ENCODE results near the gene TLX3. TPM values are rescaled to one million over a fixed set of nuclear protein-coding genes. Genes with fewer than 3 reads are reported as not detected.

Gene TLX3
- total RNA-seq, 2 experiments from 2014 or later: not detected

- no peaks in the 10 kb centered on the region for H3K36me3 Mint-ChIP-seq
- H3K9me3 Mint-ChIP-seq (ENCODE audit: low read depth): no peaks in the 10 kb centered on the region
- H3K4me3 Mint-ChIP-seq: no peak overlapping the region
- CTCF ChIA-PET: interaction anchor here (1.4 kb wide), 1 partner anchor 116 kb away, joined by 7 read pairs; no protein-coding TSS in a partner anchor
- no peak overlapping the region for H3K27ac Mint-ChIP-seq
- ATAC-seq: no peak
- no peak for DNase-seq
- H3K4me1 Mint-ChIP-seq: no peaks in the 10 kb centered on the region
- peaks cover 81% of the 10 kb centered on the region for H3K27me3 Mint-ChIP-seq
Observed at GRCh38 chr5:171322527-171322926, 13.5 kb downstream of the TLX3 start.

- ATAC-seq (no peak), DNase-seq (no peak)
- Mint-ChIP-seq H3K4me3 (no peak overlapping the region), H3K27ac (no peak overlapping the region), H3K36me3 (no peaks in the 10 kb centered on the region), H3K9me3 (ENCODE audit: low read depth) (no peaks in the 10 kb centered on the region), H3K27me3 (peaks cover 81% of the 10 kb centered on the region), H3K4me1 (no peaks in the 10 kb centered on the region)
- CTCF ChIA-PET: interaction anchor here (1.4 kb wide), 1 partner anchor 116 kb away, joined by 7 read pairs; no protein-coding TSS in a partner anchor
Observed at GRCh38 chr5:171323007-171323406, 14.0 kb downstream of the TLX3 start.

- no peaks in the 10 kb centered on the region for H3K9me3 Mint-ChIP-seq (ENCODE audit: low read depth)
- CTCF ChIA-PET: interaction anchor here (0.9 to 1.4 kb wide), 3 partner anchors 11 to 117 kb away, joined by 3 to 7 read pairs (median 4); no protein-coding TSS in a partner anchor
- no peak overlapping the region for H3K4me3 Mint-ChIP-seq
- peaks cover 76% of the 10 kb centered on the region for H3K27me3 Mint-ChIP-seq
- no peaks in the 10 kb centered on the region for H3K4me1 Mint-ChIP-seq
- H3K36me3 Mint-ChIP-seq: no peaks in the 10 kb centered on the region
- ATAC-seq (no peak), DNase-seq (no peak)
- no peak overlapping the region for H3K27ac Mint-ChIP-seq
Observed at GRCh38 chr5:171323806-171324632, 15.0 kb downstream of the TLX3 start.

GRCh38 chr5:171330021-171330420 is 21.0 kb downstream of the TLX3 start:
- Mint-ChIP-seq H3K9me3 (ENCODE audit: low read depth) (no peaks in the 10 kb centered on the region), H3K4me1 (no peaks in the 10 kb centered on the region), H3K4me3 (no peak overlapping the region), H3K27me3 (peaks cover 46% of the 10 kb centered on the region), H3K36me3 (no peaks in the 10 kb centered on the region), H3K27ac (no peak overlapping the region)
- no peak for DNase-seq
- CTCF ChIA-PET: interaction anchor here (1.3 kb wide), 1 partner anchor 122 kb away, joined by 3 read pairs; no protein-coding TSS in a partner anchor
- no peak for ATAC-seq

GRCh38 chr5:171335616-171336015 is 26.6 kb downstream of the TLX3 start:
- H3K4me1 Mint-ChIP-seq: peaks cover 8% of the 10 kb centered on the region
- peaks cover 48% of the 10 kb centered on the region for H3K27me3 Mint-ChIP-seq
- H3K4me3 Mint-ChIP-seq: no peak overlapping the region
- no peak for DNase-seq
- no peak overlapping the region for H3K27ac Mint-ChIP-seq
- H3K9me3 Mint-ChIP-seq (ENCODE audit: low read depth): no peaks in the 10 kb centered on the region
- CTCF ChIA-PET: interaction anchor here (2.0 to 8.3 kb wide), 2 partner anchors 127 to 130 kb away, joined by 5 to 89 read pairs; no protein-coding TSS in a partner anchor
- H3K36me3 Mint-ChIP-seq: no peaks in the 10 kb centered on the region
- ATAC-seq: no peak

- Mint-ChIP-seq H3K4me3 (peak overlapping the region; percentile 45), H3K27ac (no peak overlapping the region), H3K4me1 (peaks cover 8% of the 10 kb centered on the region), H3K36me3 (no peaks in the 10 kb centered on the region), H3K27me3 (peaks cover 50% of the 10 kb centered on the region), H3K9me3 (ENCODE audit: low read depth) (no peaks in the 10 kb centered on the region)
- CTCF ChIA-PET: interaction anchor here (8.3 kb wide), 1 partner anchor 131 kb away, joined by 89 read pairs; no protein-coding TSS in a partner anchor
- DNase-seq (peak; percentile 53), ATAC-seq (peak; percentile 51)
Observed at GRCh38 chr5:171336521-171337209, 27.6 kb downstream of the TLX3 start.

GRCh38 chr5:171337210-171337569 is 28.1 kb downstream of the TLX3 start:
- Mint-ChIP-seq H3K27ac (no peak overlapping the region), H3K36me3 (no peaks in the 10 kb centered on the region), H3K9me3 (ENCODE audit: low read depth) (no peaks in the 10 kb centered on the region), H3K4me3 (peak overlapping the region; percentile 45), H3K27me3 (peaks cover 51% of the 10 kb centered on the region), H3K4me1 (peaks cover 8% of the 10 kb centered on the region)
- no peak for DNase-seq
- CTCF ChIA-PET: interaction anchor here (1.0 to 8.3 kb wide), 3 partner anchors 28 to 131 kb away, joined by 3 to 89 read pairs (median 3); partner anchors contain the start of gene TLX3
- no peak for ATAC-seq

DNA sequence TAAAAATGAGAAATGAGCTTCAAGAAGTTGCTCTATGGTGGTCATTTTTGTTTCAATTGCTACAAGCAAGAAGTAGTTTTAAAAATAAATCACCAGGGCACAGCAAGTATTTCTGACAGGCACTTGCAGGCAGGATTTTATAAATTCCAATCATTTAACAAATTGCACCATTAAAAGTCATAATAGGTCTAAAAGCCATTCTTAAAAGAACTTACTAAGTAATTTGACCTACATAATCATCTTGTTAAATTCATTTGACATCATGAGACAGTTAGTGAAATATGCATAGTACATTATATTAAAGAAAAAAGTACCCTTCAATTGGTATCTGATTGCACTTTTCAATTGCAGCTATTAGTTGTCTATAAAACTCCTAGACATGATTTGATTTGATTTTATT is 31.0 kb downstream of the TLX3 start:
- DNase-seq (no peak), ATAC-seq (no peak)
- no peaks in the 10 kb centered on the region for H3K36me3 Mint-ChIP-seq
- H3K27me3 Mint-ChIP-seq: peaks cover 40% of the 10 kb centered on the region
- peaks cover 8% of the 10 kb centered on the region for H3K4me1 Mint-ChIP-seq
- H3K4me3 Mint-ChIP-seq: no peak overlapping the region
- CTCF ChIA-PET: interaction anchor here (8.3 kb wide), 1 partner anchor 134 kb away, joined by 89 read pairs; no protein-coding TSS in a partner anchor
- H3K9me3 Mint-ChIP-seq (ENCODE audit: low read depth): no peaks in the 10 kb centered on the region
- no peak overlapping the region for H3K27ac Mint-ChIP-seq

DNA sequence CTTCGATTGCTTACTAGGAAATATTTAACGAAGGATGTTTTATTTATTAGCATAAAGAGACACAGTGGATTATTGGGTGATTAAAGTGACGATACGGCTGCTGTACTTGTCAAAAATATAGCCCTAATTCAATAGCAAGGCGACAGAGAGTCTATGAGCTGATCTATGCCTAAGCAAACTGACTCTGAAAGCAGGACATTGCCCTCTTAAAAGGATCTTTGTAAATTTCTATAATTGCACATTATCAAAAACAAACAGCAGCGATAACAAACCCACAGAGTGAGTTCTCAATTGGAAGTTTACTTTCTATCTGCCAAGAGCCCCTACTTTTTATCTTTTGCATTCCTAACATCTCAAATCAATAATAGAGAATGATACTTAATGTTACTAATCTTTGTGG is 31.4 kb downstream of the TLX3 start:
- DNase-seq: no peak
- H3K27me3 Mint-ChIP-seq: peaks cover 35% of the 10 kb centered on the region
- no peaks in the 10 kb centered on the region for H3K36me3 Mint-ChIP-seq
- H3K4me3 Mint-ChIP-seq: no peak overlapping the region
- no peak for ATAC-seq
- no peaks in the 10 kb centered on the region for H3K9me3 Mint-ChIP-seq (ENCODE audit: low read depth)
- peaks cover 8% of the 10 kb centered on the region for H3K4me1 Mint-ChIP-seq
- no peak overlapping the region for H3K27ac Mint-ChIP-seq
- CTCF ChIA-PET: interaction anchor here (0.8 to 8.3 kb wide), 2 partner anchors 135 to 714 kb away, joined by 4 to 89 read pairs; no protein-coding TSS in a partner anchor

GRCh38 chr5:171342362-171343111 is 33.5 kb downstream of the TLX3 start:
- CTCF ChIA-PET: interaction anchor here (1.2 to 8.3 kb wide), 9 partner anchors 9 to 597 kb away, joined by 3 to 89 read pairs (median 4); no protein-coding TSS in a partner anchor
- Mint-ChIP-seq H3K9me3 (ENCODE audit: low read depth) (no peaks in the 10 kb centered on the region), H3K4me1 (no peaks in the 10 kb centered on the region), H3K4me3 (no peak overlapping the region), H3K27me3 (peaks cover 19% of the 10 kb centered on the region), H3K36me3 (no peaks in the 10 kb centered on the region), H3K27ac (no peak overlapping the region)
- ATAC-seq (peak; percentile 73), DNase-seq (peak; percentile 55)

DNA sequence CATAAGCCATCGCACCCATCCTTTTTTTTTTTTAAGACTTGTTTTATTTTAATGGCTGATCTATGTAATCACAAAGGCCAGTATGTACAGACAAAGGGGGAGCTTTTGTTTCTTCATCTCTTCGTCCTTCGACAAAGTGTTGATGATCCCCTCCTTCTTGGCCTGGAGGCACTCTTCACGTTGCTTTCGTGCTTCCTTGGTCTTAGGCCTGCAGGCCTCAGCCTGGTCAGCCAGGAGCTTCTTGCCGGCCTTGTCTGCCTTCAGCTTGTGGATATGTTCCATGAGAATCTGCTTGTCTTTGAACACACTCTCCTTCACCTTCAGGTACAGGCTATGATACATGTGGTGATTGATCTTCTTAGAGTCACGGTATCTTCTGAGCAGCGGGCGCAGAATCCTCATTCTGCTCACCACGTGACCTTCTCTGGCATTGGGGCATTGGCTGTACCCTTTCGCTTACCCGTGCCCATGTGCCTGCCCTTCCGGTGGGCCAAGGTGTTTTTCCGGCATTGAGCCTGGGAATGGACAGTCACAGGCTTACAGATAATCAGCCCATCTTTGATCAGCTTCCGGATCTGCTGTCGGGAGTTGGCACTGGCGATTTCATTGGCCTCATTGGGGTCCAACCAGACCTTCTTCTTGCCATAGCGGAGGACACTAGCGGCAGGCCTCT is 36.0 kb downstream of the TLX3 start:
- H3K9me3 Mint-ChIP-seq (ENCODE audit: low read depth): no peaks in the 10 kb centered on the region
- DNase-seq (no peak), ATAC-seq (no peak)
- H3K27ac Mint-ChIP-seq: no peak overlapping the region
- H3K36me3 Mint-ChIP-seq: no peaks in the 10 kb centered on the region
- H3K27me3 Mint-ChIP-seq: peaks cover 12% of the 10 kb centered on the region
- H3K4me3 Mint-ChIP-seq: no peak overlapping the region
- H3K4me1 Mint-ChIP-seq: no peaks in the 10 kb centered on the region
- CTCF ChIA-PET: no interaction called here

DNA sequence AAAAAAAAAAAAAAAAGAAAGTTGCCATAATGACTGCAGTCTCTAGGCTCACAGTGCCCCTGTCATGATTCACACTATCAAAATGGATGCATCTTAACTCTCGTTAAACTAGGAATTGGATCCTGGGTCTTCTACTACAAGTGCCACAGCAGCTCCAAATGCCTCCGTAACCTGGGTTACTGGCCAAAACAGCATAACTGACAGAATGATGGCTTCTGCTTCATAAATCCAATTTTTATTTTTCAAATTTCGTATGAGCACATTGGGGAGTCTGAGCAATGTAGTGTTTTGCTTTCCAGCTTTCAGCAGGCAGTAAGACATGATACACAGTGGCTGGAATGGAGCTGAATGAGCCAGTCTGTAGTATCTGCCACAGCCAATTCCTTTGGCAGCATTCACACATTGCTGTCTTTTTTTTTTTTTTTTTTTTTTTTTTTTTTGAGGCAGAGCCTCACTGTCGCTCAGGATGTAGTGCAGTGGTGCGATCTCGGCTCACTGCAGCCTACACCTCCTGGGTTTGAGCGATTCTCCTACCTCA is 42.6 kb downstream of the TLX3 start:
- H3K4me1 Mint-ChIP-seq: peaks cover 22% of the 10 kb centered on the region
- peaks cover 10% of the 10 kb centered on the region for H3K27me3 Mint-ChIP-seq
- no peak overlapping the region for H3K4me3 Mint-ChIP-seq
- no peak for DNase-seq
- H3K27ac Mint-ChIP-seq: no peak overlapping the region
- CTCF ChIA-PET: interaction anchor here (1.0 to 1.2 kb wide), 2 partner anchors 9 to 108 kb away, joined by 3 to 4 read pairs; no protein-coding TSS in a partner anchor
- H3K9me3 Mint-ChIP-seq (ENCODE audit: low read depth): no peaks in the 10 kb centered on the region
- no peak for ATAC-seq
- H3K36me3 Mint-ChIP-seq: no peaks in the 10 kb centered on the region
